NCI-H2196 (cell line): ENCODE measurements around the gene PSMB7.

Source experiments
- DNase-seq: peaks from one replicate; lab custom pipeline; 2025; ENCODE audit not compliant: unreplicated experiment; lab: John Stamatoyannopoulos, UW

PSMB7 gene

DNA sequence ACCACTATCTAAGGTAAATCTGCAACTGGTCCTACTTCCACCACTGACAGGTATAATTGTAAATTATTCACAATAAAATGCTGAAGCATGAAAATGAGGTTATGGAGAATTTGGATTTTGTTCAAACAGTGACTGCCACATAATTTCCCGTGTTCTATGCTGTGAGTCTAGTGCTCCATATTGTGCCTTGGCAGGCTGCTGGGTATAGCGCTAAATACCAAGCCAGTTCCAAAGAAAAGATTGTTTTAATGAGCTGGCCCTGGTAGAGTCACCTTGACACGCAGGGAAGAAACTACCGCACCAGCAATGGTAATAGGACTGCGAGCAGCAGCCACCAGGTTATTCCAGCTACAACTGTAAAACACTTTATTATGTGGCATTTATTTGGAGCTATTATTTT, 30.4 kb downstream of the PSMB7 start:
- DNase-seq = no peak

DNA sequence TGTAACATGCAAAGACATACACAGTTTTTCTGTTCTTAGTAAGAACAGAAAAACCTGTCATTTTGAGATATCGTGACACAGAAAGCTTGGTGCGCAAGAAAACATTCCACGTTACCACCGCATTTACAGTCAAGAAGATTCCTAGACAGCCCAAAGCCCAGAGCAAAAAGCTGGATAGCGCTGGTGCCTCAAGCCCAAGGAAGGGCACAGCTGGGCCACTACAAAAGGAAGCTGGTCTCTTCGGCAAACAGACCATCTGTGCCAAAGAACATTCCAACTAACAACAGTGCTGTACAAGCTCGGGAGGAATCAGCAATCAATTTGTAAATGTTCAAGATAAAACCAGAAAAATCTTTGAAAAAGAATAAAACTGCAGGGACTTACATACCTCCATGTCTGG, 31.0 kb downstream of the PSMB7 start:
- no peak for DNase-seq

DNA sequence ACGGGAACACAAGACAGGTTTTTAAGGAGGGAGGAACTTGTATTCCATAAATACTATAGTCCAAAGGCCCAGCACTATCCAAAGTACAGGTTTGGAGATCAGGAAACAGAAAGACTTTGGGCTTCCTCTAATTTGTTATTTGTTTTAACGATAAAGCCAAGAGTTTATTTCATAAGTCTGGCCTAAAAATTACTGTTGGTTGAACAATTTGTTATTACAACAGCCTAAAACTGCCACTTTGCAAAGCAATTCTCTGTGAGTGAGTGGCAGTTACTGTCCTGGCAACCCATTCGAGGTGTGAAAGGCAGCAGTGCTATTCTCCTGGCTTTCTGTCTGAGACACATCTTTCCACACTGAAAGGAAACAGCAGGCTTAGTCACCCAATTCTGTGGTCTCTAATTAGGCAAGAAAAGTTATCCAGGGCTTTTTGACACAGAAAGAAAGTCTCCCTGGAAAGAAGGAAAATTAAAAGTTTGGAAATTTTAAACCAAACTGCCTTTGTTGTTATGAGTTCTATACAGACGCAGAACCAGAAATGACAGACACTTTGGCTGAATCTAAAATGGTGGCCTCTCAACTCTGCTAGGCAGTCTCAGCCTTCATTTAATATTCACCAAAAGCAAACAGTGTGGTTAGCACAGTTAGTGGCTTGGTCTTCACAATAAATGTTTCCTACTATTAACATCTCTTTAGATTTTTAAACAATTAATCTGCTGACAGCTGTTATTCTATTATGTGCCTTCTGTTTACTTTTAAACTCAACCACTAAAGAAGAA, 33.9 kb downstream of the PSMB7 start:
- no peak for DNase-seq

DNA sequence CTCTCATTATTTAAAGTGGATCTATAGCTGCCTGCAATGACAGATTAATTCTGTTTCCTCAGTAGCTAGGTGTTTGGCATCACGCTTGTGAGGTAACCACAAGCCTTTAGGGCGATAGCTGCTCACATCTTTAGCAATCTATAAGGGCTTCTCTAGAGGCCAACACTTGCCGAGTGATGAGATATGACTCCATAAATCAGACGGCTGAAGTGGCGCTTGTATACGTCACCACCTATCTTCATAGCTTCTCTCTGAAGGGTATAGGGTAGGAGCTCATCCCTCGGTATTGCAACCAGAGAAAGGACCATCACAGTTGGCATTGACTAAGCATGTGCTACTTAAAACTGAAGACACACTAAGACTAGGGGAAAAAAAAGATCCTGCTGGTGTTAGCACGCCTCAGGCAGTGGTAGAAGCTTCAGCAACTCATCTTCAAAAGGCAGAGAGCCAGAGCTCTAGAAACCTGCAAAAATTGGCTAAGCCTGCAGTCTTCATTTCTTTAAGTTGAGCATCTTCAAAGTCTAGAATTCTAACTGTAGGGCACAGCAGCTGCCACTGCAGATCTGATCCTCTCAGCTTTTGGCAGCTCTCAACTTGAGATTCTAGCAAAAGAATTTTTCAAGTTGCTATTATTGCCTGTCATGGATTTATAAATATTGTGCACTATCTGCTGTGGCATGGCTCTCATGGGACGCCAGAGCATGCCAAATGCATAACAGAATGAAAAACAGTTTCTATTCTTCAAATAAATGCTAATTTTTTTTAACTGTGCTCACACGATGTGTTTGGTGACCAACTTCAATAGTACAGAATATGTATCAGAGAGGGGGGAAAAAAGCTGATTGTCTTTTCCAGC, 37.5 kb downstream of the PSMB7 start:
- DNase-seq = no peak

DNA sequence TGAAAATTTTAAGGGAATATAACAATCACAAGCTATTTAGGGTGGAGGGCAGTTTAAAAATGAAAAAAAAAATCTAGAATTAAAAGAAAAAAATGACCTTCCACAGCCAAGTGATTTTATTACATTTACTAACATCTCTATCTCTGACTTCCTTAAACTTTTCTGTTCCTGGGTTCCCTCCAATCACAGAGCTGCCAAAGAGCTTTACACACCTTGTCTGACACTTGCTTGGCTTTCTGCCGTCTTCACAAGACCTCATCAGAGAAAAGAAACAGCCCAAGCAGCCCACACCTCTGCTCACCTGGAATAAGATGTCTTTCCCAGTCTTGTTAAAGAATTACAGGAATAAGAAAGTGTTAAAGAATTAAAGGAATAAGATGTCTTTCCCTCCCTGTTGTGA, 38.9 kb downstream of the PSMB7 start:
- no peak for DNase-seq

DNA sequence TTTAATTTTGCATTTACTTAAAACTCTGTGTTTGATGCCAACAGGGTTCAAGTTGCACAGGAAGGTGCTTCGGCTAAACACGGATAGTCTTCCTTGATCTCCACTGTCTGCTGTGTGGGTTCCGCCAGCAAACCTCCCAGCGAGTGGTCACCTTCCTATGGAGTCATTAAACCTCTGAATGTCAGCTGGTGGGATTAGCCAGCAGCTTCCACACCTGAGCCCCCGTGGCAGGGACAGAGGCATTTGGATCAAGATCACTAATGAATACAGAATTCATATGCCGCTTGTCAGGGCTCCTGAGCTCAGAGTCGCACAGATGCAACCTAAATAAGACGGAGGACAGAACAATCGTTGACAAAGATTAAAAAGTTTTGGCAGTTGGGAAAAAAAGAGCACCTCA, 39.5 kb downstream of the PSMB7 start:
- no peak for DNase-seq

- no peak for DNase-seq
Observed at GRCh38 chr9:124373851-124374250, 41.4 kb downstream of the PSMB7 start.

DNA sequence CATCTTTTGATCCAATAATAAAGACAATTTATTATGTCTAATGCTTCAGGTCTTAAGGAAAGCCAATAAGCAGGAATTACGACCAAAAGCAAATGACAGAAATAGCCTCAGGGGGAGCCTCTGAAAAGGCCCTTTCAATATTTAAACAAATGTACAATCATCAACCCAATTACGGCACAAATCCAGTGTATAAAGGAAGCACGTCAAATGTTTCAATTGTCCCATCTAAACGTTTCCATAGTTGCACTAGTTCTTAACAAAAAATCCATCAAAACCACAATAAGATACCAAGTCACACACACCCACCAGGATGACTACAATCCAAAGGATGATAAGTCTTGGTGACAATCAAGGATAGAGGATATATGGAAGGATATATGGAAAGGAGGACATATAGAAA, 41.9 kb downstream of the PSMB7 start:
- no peak for DNase-seq

DNA sequence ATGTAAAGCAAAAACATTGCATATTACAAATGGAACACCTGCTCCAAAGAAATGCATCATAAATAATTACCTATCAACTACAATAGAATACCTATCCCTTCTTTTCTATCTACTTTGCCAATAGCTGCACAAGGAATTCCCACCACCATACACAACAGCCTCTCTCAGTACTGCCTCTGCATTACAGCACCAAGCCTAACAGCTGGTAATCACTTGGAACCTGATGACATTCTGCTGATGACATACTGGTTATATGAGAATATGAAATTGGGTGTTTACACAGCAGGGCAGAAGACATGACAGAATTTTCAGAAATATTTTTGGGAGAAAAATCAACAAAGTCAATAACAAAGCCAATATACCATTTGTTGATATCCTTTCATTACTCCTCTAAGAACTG, 43.2 kb downstream of the PSMB7 start:
- no peak for DNase-seq

DNA sequence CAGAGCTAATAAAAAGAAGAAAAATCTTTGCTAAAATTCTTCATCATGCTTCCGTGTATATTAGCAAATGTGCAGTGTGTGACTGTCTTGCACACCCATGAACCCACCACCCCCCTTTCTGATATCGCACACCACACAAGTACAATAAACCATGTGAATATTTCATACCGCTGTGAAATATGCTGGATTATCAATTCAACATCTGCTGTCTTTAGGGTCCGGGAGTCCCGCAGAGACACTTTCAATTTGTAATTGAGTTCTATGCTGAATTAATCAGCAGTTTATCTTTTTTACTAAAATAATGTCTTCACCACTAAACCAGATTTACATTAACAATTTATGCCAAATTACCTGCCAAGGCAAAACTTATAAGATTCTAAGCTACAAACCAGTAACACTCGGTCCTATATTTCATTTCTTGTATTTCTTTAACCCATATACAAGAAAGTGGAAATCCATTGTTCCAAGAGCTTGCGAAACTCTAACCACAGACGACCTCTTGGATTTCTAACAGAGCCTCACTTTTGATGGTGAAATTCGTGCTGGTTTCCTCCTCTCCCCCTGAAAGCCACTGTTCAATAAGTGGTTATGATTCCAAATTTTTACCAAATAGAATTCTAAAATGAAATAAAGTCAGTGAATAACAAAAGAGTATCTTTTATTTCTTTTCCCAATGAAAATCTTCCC, 44.2 kb downstream of the PSMB7 start:
- no peak for DNase-seq

- no peak for DNase-seq
Observed at GRCh38 chr9:124369231-124369797, 45.9 kb downstream of the PSMB7 start.

DNA sequence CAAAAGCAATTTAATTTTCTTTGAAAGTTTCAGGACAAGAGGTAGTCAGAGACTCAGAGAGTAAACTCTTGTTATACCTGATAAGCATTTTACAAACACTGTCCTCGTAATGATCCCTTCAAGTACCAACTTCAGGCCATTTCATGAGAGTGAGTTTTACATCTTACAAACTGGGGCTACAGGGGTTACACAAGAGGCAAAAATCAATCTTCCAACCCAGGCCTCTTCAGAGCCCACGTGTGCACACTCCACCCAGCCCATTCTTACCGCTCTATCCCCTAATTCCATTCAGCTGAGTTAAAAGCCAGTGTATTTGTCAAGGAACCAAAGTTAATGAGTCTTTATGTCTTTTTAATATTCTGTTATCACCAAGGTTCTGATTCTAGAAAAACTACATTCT, 46.5 kb downstream of the PSMB7 start:
- no peak for DNase-seq

DNA sequence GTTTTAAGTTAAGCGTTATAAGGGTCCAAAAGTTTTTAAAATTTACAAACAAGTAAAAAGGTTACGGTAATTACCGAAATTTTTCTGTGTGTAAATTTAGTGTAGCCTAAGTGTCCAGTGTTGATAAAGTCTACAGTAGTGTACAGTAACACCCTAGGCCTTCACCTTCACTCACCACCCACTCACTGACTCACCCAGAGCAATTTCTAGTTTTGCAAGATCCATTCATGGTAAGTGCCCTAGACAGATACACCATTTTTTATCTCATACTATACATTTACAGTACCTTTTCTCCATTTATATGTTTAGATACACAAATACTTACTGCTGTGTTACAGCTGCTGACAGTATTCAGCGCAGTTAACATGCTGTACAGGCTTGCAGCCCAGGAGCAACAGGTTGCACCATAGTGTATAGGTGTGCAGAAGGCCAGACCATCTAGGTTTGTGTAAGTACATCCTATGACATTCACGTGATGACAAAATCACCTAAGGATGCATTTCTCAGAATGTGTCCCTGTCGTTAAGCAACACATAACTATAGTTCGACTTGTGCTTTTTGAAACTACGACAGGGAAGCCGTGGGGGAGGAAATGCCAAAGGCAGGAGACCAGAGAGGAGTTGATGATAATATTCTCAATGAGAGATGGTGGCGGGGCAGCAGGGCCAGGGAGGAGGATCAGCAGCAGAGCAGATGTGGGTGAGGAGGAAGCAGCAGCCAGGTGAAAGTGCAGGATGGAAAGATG, 48.6 kb downstream of the PSMB7 start:
- no peak for DNase-seq

- DNase-seq = no peak
Observed at GRCh38 chr9:124365036-124365435, 50.2 kb downstream of the PSMB7 start.

DNA sequence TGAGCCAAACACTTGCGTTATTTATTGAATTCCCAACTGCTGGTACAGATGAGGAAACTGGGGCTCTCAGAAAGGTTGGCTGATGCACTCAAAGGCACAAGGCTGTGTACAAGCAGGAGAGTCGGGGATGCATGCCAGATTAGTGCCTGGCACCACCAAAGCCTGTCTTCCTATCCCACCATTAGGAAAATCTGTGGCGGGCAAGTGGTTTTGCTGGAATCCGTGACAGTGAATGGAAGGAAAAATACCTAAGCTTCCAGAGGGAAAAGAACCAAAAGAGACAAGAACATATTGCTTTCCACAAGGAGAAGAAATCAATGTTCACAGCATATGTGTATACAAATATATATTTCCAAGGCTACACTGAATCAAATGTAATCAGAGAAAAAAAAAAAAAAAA, 51.1 kb downstream of the PSMB7 start:
- DNase-seq = no peak

DNA sequence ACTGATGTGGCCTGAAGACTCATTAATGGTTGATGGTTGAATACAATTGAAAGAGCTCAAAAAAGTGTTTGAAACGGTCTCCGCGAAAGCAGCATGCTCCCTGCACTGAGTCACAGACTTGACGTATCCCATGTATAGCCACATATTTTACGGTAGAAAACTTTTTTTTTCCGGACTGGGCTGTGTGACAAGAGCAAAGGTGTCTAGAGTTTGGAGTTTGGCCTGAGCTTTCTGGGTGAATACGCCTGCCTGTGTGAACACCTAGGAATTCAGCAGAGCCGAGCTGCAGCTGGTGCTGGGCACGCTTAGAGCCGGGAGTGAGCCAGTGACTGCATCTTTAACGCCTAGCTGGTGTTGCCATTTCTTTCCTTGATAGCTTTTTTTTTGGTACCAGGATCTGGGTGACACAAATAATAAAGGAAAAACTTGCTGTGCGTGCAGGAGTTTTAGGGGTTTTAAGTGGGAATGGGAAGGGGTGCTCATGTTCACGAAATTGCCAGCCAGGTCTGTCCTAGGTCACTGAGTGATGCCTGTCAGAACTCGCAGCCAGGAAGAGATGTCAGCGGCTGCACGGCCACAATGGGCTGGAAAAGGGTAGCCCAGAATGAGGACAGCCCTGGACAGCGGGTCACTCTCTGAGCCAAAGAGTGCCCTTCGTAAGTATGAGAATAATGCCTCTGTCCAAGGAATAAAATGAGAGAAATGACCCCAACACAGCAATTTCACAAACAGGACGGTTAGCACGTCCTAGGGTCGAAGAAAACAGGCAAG, 51.7 kb downstream of the PSMB7 start:
- no peak for DNase-seq

- DNase-seq = no peak
Observed at GRCh38 chr9:124361128-124361527, 54.1 kb downstream of the PSMB7 start.

- DNase-seq = no peak
Observed at GRCh38 chr9:124359855-124360678, 55.2 kb downstream of the PSMB7 start.

- no peak for DNase-seq
Observed at GRCh38 chr9:124359426-124359825, 55.8 kb downstream of the PSMB7 start.
